ENCODE results near the gene GAGE12G. TPM values are rescaled to one million over a fixed set of nuclear protein-coding genes. Genes with fewer than 3 reads are reported as not detected.
"Not testable (repeated sequence)": the region's sequence is repeated elsewhere in the genome, so short reads cannot be mapped to it uniquely, and the experiment has no call there.

Gene GAGE12G
- total RNA-seq = not detected
- not detected for polyA plus RNA-seq (2013, experiment 1 of 2)
- polyA plus RNA-seq (2013, experiment 2 of 2) = not detected
- 0 reads per million in 172 experiments for total RNA-seq

DNA sequence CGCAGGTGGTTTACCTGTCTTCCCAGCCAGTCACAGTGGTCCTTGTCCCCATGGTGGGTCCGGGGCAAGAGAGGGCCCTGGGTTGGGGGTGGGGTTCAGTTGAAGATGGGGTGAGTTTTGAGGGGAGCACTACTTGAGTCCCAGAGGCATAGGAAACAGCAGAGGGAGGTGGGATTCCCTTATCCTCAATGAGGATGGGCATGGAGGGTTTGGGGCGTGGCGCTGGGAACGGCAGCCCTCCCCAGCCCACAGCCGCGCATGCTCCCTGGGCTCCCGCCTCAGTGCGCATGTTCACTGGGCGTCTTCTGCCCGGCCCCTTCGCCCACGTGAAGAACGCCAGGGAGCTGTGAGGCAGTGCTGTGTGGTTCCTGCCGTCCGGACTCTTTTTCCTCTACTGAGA is at the start of gene GAGE12G:
Gene GAGE12G, plus strand, starts transcription at position 301 of the 400 bp plus-strand sequence. CDS start 1,155 bp downstream, outside the sequence.
- H3K4me1 Mint-ChIP-seq (ENCODE audit: low read depth); CTCF ChIA-PET; H3K9me3 ChIP-seq (ENCODE audit: control insufficient read depth in 1 of 2, insufficient read depth in 1 of 2, low read length in 2 of 2); H3K27ac ChIP-seq (ENCODE audit: low read depth in 1 of 2, low read length in 2 of 2); DNase-seq; H3K4me3 ChIP-seq (ENCODE audit: low read length); H3K27ac Mint-ChIP-seq; H3K9me3 Mint-ChIP-seq; H3K27me3 Mint-ChIP-seq; H3K27me3 ChIP-seq (ENCODE audit: control insufficient read depth in 1 of 2, insufficient read depth in 2 of 2, low read length in 2 of 2); H3K36me3 Mint-ChIP-seq (ENCODE audit: low read depth); H3K4me1 ChIP-seq (ENCODE audit: insufficient read depth, low read length); H3K36me3 ChIP-seq (ENCODE audit: insufficient read depth, low read length); POLR2A ChIA-PET; ATAC-seq (ENCODE audit: poor library complexity); H3K4me3 Mint-ChIP-seq; intact Hi-C loops (cut with DNase I, micrococcal nuclease): not testable (repeated sequence)

DNA sequence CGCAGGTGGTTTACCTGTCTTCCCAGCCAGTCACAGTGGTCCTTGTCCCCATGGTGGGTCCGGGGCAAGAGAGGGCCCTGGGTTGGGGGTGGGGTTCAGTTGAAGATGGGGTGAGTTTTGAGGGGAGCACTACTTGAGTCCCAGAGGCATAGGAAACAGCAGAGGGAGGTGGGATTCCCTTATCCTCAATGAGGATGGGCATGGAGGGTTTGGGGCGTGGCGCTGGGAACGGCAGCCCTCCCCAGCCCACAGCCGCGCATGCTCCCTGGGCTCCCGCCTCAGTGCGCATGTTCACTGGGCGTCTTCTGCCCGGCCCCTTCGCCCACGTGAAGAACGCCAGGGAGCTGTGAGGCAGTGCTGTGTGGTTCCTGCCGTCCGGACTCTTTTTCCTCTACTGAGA is 38.3 kb upstream of the GAGE12G start, which contains the start of gene GAGE12C:
Gene GAGE12C, plus strand, starts transcription at position 301 of the 400 bp plus-strand sequence. CDS start 1,155 bp downstream, outside the sequence.
- H3K27ac ChIP-seq (ENCODE audit: low read depth in 1 of 2, low read length in 2 of 2); H3K27me3 ChIP-seq (ENCODE audit: control insufficient read depth in 1 of 2, insufficient read depth in 2 of 2, low read length in 2 of 2); H3K9me3 Mint-ChIP-seq; DNase-seq; ATAC-seq (ENCODE audit: poor library complexity); H3K9me3 ChIP-seq (ENCODE audit: control insufficient read depth in 1 of 2, insufficient read depth in 1 of 2, low read length in 2 of 2); H3K27me3 Mint-ChIP-seq; H3K4me3 Mint-ChIP-seq; H3K4me1 Mint-ChIP-seq (ENCODE audit: low read depth); H3K4me3 ChIP-seq (ENCODE audit: low read length); CTCF ChIA-PET; H3K36me3 Mint-ChIP-seq (ENCODE audit: low read depth); intact Hi-C loops (cut with DNase I, micrococcal nuclease); H3K36me3 ChIP-seq (ENCODE audit: insufficient read depth, low read length); H3K4me1 ChIP-seq (ENCODE audit: insufficient read depth, low read length); H3K27ac Mint-ChIP-seq; POLR2A ChIA-PET: not testable (repeated sequence)

GRCh38 chrX:49541433-49541832 is 28.8 kb upstream of the GAGE12G start, which contains the start of gene GAGE12D:
Gene GAGE12D, plus strand, starts transcription at chrX:49541733. Its CDS starts 1,155 bp downstream, at chrX:49542888.
- H3K4me1 ChIP-seq (ENCODE audit: insufficient read depth, low read length); H3K9me3 ChIP-seq (ENCODE audit: control insufficient read depth in 1 of 2, insufficient read depth in 1 of 2, low read length in 2 of 2); H3K36me3 ChIP-seq (ENCODE audit: insufficient read depth, low read length); H3K4me3 ChIP-seq (ENCODE audit: low read length); POLR2A ChIA-PET; CTCF ChIA-PET; DNase-seq; intact Hi-C loops (cut with DNase I, micrococcal nuclease); H3K4me3 Mint-ChIP-seq; H3K27me3 Mint-ChIP-seq; H3K27me3 ChIP-seq (ENCODE audit: control insufficient read depth in 1 of 2, insufficient read depth in 2 of 2, low read length in 2 of 2); H3K27ac Mint-ChIP-seq; H3K9me3 Mint-ChIP-seq; H3K36me3 Mint-ChIP-seq (ENCODE audit: low read depth); H3K27ac ChIP-seq (ENCODE audit: low read depth in 1 of 2, low read length in 2 of 2); H3K4me1 Mint-ChIP-seq (ENCODE audit: low read depth); ATAC-seq (ENCODE audit: poor library complexity): not testable (repeated sequence)

DNA sequence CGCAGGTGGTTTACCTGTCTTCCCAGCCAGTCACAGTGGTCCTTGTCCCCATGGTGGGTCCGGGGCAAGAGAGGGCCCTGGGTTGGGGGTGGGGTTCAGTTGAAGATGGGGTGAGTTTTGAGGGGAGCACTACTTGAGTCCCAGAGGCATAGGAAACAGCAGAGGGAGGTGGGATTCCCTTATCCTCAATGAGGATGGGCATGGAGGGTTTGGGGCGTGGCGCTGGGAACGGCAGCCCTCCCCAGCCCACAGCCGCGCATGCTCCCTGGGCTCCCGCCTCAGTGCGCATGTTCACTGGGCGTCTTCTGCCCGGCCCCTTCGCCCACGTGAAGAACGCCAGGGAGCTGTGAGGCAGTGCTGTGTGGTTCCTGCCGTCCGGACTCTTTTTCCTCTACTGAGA is 19.2 kb upstream of the GAGE12G start, which contains the start of gene GAGE12E:
Gene GAGE12E, plus strand, starts transcription at position 301 of the 400 bp plus-strand sequence. CDS start 1,155 bp downstream, outside the sequence.
- CTCF ChIA-PET; H3K27me3 ChIP-seq (ENCODE audit: control insufficient read depth in 1 of 2, insufficient read depth in 2 of 2, low read length in 2 of 2); H3K36me3 ChIP-seq (ENCODE audit: insufficient read depth, low read length); POLR2A ChIA-PET; H3K9me3 Mint-ChIP-seq; H3K27ac ChIP-seq (ENCODE audit: low read depth in 1 of 2, low read length in 2 of 2); H3K9me3 ChIP-seq (ENCODE audit: control insufficient read depth in 1 of 2, insufficient read depth in 1 of 2, low read length in 2 of 2); H3K4me3 ChIP-seq (ENCODE audit: low read length); H3K27ac Mint-ChIP-seq; intact Hi-C loops (cut with DNase I, micrococcal nuclease); H3K27me3 Mint-ChIP-seq; H3K4me3 Mint-ChIP-seq; DNase-seq; H3K4me1 ChIP-seq (ENCODE audit: insufficient read depth, low read length); H3K4me1 Mint-ChIP-seq (ENCODE audit: low read depth); ATAC-seq (ENCODE audit: poor library complexity); H3K36me3 Mint-ChIP-seq (ENCODE audit: low read depth): not testable (repeated sequence)

DNA sequence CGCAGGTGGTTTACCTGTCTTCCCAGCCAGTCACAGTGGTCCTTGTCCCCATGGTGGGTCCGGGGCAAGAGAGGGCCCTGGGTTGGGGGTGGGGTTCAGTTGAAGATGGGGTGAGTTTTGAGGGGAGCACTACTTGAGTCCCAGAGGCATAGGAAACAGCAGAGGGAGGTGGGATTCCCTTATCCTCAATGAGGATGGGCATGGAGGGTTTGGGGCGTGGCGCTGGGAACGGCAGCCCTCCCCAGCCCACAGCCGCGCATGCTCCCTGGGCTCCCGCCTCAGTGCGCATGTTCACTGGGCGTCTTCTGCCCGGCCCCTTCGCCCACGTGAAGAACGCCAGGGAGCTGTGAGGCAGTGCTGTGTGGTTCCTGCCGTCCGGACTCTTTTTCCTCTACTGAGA is 9.7 kb upstream of the GAGE12G start, which contains the start of gene GAGE12F:
Gene GAGE12F, plus strand, starts transcription at position 301 of the 400 bp plus-strand sequence. CDS start 1,155 bp downstream, outside the sequence.
- H3K4me3 ChIP-seq (ENCODE audit: low read length); H3K9me3 Mint-ChIP-seq; H3K9me3 ChIP-seq (ENCODE audit: control insufficient read depth in 1 of 2, insufficient read depth in 1 of 2, low read length in 2 of 2); ATAC-seq (ENCODE audit: poor library complexity); H3K27ac Mint-ChIP-seq; H3K4me3 Mint-ChIP-seq; H3K27ac ChIP-seq (ENCODE audit: low read depth in 1 of 2, low read length in 2 of 2); H3K4me1 ChIP-seq (ENCODE audit: insufficient read depth, low read length); DNase-seq; H3K36me3 ChIP-seq (ENCODE audit: insufficient read depth, low read length); POLR2A ChIA-PET; intact Hi-C loops (cut with DNase I, micrococcal nuclease); H3K36me3 Mint-ChIP-seq (ENCODE audit: low read depth); H3K27me3 ChIP-seq (ENCODE audit: control insufficient read depth in 1 of 2, insufficient read depth in 2 of 2, low read length in 2 of 2); H3K4me1 Mint-ChIP-seq (ENCODE audit: low read depth); CTCF ChIA-PET; H3K27me3 Mint-ChIP-seq: not testable (repeated sequence)

GRCh38 chrX:49568728-49569127 is 1.5 kb upstream of the GAGE12G start:
- DNase-seq = peak in 1 of 14 experiments; percentile 1
- H3K4me1 ChIP-seq (ENCODE audit: insufficient read depth, low read length); intact Hi-C loops (cut with DNase I, micrococcal nuclease); H3K4me3 ChIP-seq (ENCODE audit: low read length); ATAC-seq (ENCODE audit: poor library complexity); H3K27ac ChIP-seq (ENCODE audit: low read depth in 1 of 2, low read length in 2 of 2); POLR2A ChIA-PET; H3K9me3 ChIP-seq (ENCODE audit: control insufficient read depth in 1 of 2, insufficient read depth in 1 of 2, low read length in 2 of 2); H3K27me3 Mint-ChIP-seq; H3K36me3 Mint-ChIP-seq (ENCODE audit: low read depth); CTCF ChIA-PET; H3K4me1 Mint-ChIP-seq (ENCODE audit: low read depth); H3K27ac Mint-ChIP-seq; H3K9me3 Mint-ChIP-seq; H3K4me3 Mint-ChIP-seq; H3K27me3 ChIP-seq (ENCODE audit: control insufficient read depth in 1 of 2, insufficient read depth in 2 of 2, low read length in 2 of 2); H3K36me3 ChIP-seq (ENCODE audit: insufficient read depth, low read length): not testable (repeated sequence)

DNA sequence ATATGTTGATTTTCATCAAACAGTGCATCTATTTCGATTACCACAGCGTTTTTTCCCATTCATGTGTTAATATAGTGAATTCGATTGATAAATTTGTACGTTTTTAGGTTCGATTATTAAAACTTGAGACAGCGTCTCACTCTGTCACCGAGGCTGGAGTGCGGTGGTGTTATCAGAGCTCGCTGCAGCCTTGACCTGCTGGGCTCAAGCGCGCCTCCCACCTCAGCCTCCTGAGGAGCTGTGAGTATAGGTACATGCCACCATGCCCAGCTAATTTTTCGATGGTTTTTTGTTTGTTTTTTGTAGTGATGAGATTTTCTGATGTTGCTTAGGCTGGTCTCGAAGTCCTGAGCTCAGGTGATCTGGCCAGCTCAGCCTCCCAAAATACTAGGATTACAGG is 1.0 kb upstream of the GAGE12G start:
- H3K36me3 Mint-ChIP-seq (ENCODE audit: low read depth); H3K27ac Mint-ChIP-seq; H3K27me3 ChIP-seq (ENCODE audit: control insufficient read depth in 1 of 2, insufficient read depth in 2 of 2, low read length in 2 of 2); H3K27ac ChIP-seq (ENCODE audit: low read depth in 1 of 2, low read length in 2 of 2); H3K4me1 Mint-ChIP-seq (ENCODE audit: low read depth); DNase-seq; H3K9me3 Mint-ChIP-seq; H3K36me3 ChIP-seq (ENCODE audit: insufficient read depth, low read length); ATAC-seq (ENCODE audit: poor library complexity); H3K4me3 Mint-ChIP-seq; CTCF ChIA-PET; H3K9me3 ChIP-seq (ENCODE audit: control insufficient read depth in 1 of 2, insufficient read depth in 1 of 2, low read length in 2 of 2); H3K4me1 ChIP-seq (ENCODE audit: insufficient read depth, low read length); H3K4me3 ChIP-seq (ENCODE audit: low read length); POLR2A ChIA-PET; intact Hi-C loops (cut with DNase I, micrococcal nuclease); H3K27me3 Mint-ChIP-seq: not testable (repeated sequence)
